T-helper 17 cell (primary cell): ENCODE data around the gene WDR17. TPM values are rescaled to one million over a fixed set of nuclear protein-coding genes. Genes with fewer than 3 reads are reported as not detected.

Source experiments
- ATAC-seq: fragments of 150-1000 bp; cut with Tn5 transposase; 2 replicates; pipeline ENCODE4 v1.10.0; 2021; ENCODE audit warnings: mild to moderate bottlenecking, moderate library complexity
- DNase-seq, 3 donors: peaks; one replicate each; pipeline versions ENCODE4 v3.0.0 to v3.0.0-alpha.2; 2020 to 2021
- H3K9me3 ChIP-seq: one replicate; pipeline ENCODE4 v1.7.0; 2013; ENCODE audit warnings: low read length, mild to moderate bottlenecking; ENCODE audit not compliant: control insufficient read depth, poor library complexity, severe bottlenecking
- H3K27ac Mint-ChIP-seq: one replicate; pipeline ENCODE4 v1.8.0; 2022; ENCODE audit warnings: mild to moderate bottlenecking, moderate library complexity, mixed read lengths
- H3K27me3 Mint-ChIP-seq: one replicate; pipeline ENCODE4 v1.8.0; 2022; ENCODE audit warnings: mixed read lengths
- H3K36me3 Mint-ChIP-seq: one replicate; pipeline ENCODE4 v1.8.0; 2022; ENCODE audit warnings: low read depth, mixed read lengths
- H3K4me1 Mint-ChIP-seq: one replicate; pipeline ENCODE4 v1.8.0; 2022; ENCODE audit warnings: mild to moderate bottlenecking, mixed read lengths
- H3K4me3 Mint-ChIP-seq: one replicate; pipeline ENCODE4 v1.8.0; 2022; ENCODE audit warnings: mild to moderate bottlenecking, moderate library complexity, mixed read lengths
- total RNA-seq, 4 donors: library from RNA in 2 of 4; stranded (reverse) in 2 of 4; gene quantifications; one replicate each; pipeline ENCODE4 v1.2.3 and lab custom pipeline; 2022 to 2026

The WDR17 gene
- total RNA-seq (1 to 10 TPM in 1 of 2 donors, under 1 TPM in 1; 0.65 to 1.8 TPM), total RNA-seq (lab: John Stamatoyannopoulos, UW) (0.30 to 0.93 reads per million in 2 donors)

GRCh38 chr4:176065435-176066291, at the start of gene WDR17:
TSS of gene WDR17 (plus strand) at chr4:176065841. CDS start at chr4:176111581, 45,740 bp downstream.
- Mint-ChIP-seq H3K4me1 (peaks cover 9% of the 10 kb centered on the region), H3K27ac (peak within 1 kb of the TSS; percentile 67), H3K36me3 (no peaks in the 10 kb centered on the region), H3K27me3 (peaks cover 21% of the 10 kb centered on the region), H3K4me3 (peak within 1 kb of the TSS; percentile 90)
- H3K9me3 ChIP-seq: no peaks in the 10 kb centered on the region
- DNase-seq (peak; percentile 14 to 49 (median 22)), ATAC-seq (peak; percentile 96)

DNA sequence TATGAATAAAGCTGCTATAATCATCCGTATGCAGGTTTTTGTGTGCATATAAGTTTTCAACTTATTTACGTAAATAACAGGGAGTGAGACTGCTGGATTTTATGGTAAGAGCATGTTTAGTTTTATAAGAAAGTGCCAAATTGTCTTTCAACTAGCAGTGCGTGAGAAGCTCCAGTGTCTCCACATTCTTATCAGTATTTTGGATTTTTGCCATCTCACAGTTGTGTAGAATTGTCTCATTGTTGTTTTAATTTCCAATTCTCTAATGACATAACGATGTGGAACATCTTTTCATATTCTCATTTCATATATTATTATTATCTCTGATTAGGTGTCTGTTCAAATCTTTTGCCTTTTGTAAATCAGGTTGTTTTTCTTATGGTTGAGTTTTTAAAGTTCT, 49.0 kb upstream of the WDR17 start:
- Mint-ChIP-seq H3K27me3 (peaks cover 5% of the 10 kb centered on the region), H3K4me1 (no peaks in the 10 kb centered on the region), H3K4me3 (no peak overlapping the region), H3K36me3 (no peaks in the 10 kb centered on the region), H3K27ac (no peak overlapping the region)
- no peaks in the 10 kb centered on the region for H3K9me3 ChIP-seq
- DNase-seq (no peak), ATAC-seq (no peak)

GRCh38 chr4:176020481-176021085, 45.1 kb upstream of the WDR17 start:
- DNase-seq (no peak), ATAC-seq (no peak)
- H3K9me3 ChIP-seq: no peaks in the 10 kb centered on the region
- peaks cover 10% of the 10 kb centered on the region for H3K27me3 Mint-ChIP-seq
- no peaks in the 10 kb centered on the region for H3K4me1 Mint-ChIP-seq
- H3K36me3 Mint-ChIP-seq: peaks cover 2% of the 10 kb centered on the region
- no peak overlapping the region for H3K4me3 Mint-ChIP-seq
- H3K27ac Mint-ChIP-seq: no peak overlapping the region

GRCh38 chr4:176030391-176030790, 35.2 kb upstream of the WDR17 start:
- Mint-ChIP-seq H3K4me1 (no peaks in the 10 kb centered on the region), H3K4me3 (no peak overlapping the region), H3K36me3 (no peaks in the 10 kb centered on the region), H3K27me3 (peaks cover 12% of the 10 kb centered on the region), H3K27ac (no peak overlapping the region)
- ATAC-seq (no peak), DNase-seq (no peak)
- no peaks in the 10 kb centered on the region for H3K9me3 ChIP-seq

DNA sequence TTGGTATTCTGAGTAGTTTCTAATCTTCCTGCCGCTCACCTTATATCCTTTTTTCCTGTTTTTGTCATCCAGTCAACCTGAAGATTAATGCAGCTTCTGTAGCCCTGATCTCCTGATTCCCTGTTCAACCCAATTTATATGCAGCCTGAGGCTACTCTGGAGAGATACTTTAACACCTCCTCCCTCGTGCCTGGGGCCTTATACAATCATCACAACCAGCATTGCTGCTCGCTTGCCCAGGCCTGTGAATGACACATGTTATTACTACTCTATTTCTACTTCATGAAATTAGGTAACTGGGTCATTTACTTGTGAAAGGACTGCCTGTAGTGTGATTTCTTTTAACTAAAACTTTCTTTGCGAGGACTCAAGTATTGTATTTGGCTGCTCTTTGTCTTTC, 33.7 kb upstream of the WDR17 start:
- no peak overlapping the region for H3K27ac Mint-ChIP-seq
- H3K27me3 Mint-ChIP-seq: peaks cover 6% of the 10 kb centered on the region
- ATAC-seq: no peak
- no peaks in the 10 kb centered on the region for H3K36me3 Mint-ChIP-seq
- H3K4me3 Mint-ChIP-seq: no peak overlapping the region
- no peak for DNase-seq
- no peaks in the 10 kb centered on the region for H3K4me1 Mint-ChIP-seq
- no peaks in the 10 kb centered on the region for H3K9me3 ChIP-seq

GRCh38 chr4:176032454-176032853, 33.2 kb upstream of the WDR17 start:
- H3K4me1 Mint-ChIP-seq: no peaks in the 10 kb centered on the region
- ATAC-seq (no peak), DNase-seq (no peak)
- H3K9me3 ChIP-seq: no peaks in the 10 kb centered on the region
- no peak overlapping the region for H3K4me3 Mint-ChIP-seq
- peaks cover 4% of the 10 kb centered on the region for H3K27me3 Mint-ChIP-seq
- H3K27ac Mint-ChIP-seq: no peak overlapping the region
- no peaks in the 10 kb centered on the region for H3K36me3 Mint-ChIP-seq

DNA sequence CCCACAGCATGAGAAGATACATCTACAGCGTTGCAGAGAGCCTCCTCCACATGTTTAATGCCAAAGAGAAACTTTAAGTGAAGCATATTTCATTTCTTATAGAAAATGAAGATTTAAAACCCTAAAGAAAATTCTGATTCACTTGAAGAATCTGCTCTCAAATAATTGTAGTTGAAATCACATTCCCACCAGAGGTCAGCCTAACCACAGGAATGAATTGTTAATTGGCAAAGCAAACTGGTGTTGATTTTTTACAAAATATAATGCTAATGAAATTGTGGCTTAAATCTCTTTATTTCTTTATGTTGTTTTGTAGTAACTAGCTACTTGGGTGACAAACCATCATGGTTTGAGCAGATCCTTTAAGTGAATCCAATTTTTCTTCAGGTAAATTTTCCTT, 31.1 kb upstream of the WDR17 start:
- DNase-seq (no peak), ATAC-seq (no peak)
- Mint-ChIP-seq H3K4me3 (no peak overlapping the region), H3K27ac (no peak overlapping the region), H3K27me3 (peaks cover 4% of the 10 kb centered on the region), H3K36me3 (no peaks in the 10 kb centered on the region), H3K4me1 (no peaks in the 10 kb centered on the region)
- H3K9me3 ChIP-seq: no peaks in the 10 kb centered on the region

- Mint-ChIP-seq H3K36me3 (no peaks in the 10 kb centered on the region), H3K4me1 (no peaks in the 10 kb centered on the region), H3K27me3 (peaks cover 4% of the 10 kb centered on the region), H3K4me3 (no peak overlapping the region), H3K27ac (no peak overlapping the region)
- no peaks in the 10 kb centered on the region for H3K9me3 ChIP-seq
- DNase-seq (no peak), ATAC-seq (no peak)
Observed at GRCh38 chr4:176034936-176035335, 30.7 kb upstream of the WDR17 start.

DNA sequence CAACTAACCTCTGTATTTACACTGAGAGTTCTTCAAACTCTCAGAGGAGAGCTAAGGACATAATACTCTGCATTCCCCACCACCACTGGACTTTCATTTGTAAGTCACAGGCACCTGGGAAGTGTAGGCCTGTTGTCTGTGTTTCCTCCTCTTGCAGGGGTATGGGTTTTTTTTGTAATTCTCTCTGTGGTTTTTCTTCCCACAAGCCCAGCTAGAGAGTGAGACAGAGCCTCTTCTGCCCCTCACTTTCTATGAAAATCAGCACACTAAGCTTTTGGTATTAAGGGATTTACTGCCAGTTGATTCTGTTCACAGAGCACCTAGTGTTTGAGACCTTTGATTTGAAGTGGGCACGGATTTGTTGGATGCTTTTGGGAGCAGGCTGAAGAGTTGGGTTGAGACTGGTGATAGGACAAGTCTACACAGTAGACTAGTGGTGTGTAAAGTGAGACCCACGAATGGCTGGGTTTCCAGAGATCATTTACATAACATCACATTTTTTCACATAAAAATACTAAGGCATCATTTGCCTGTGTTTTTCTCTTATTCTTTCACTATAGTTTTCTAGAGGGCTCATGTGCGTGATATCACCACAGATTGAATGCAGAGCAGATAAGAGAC, 28.9 kb upstream of the WDR17 start:
- Mint-ChIP-seq H3K4me3 (no peak overlapping the region), H3K4me1 (no peaks in the 10 kb centered on the region), H3K27me3 (no peaks in the 10 kb centered on the region), H3K36me3 (no peaks in the 10 kb centered on the region), H3K27ac (no peak overlapping the region)
- H3K9me3 ChIP-seq: no peaks in the 10 kb centered on the region
- DNase-seq (no peak), ATAC-seq (no peak)

DNA sequence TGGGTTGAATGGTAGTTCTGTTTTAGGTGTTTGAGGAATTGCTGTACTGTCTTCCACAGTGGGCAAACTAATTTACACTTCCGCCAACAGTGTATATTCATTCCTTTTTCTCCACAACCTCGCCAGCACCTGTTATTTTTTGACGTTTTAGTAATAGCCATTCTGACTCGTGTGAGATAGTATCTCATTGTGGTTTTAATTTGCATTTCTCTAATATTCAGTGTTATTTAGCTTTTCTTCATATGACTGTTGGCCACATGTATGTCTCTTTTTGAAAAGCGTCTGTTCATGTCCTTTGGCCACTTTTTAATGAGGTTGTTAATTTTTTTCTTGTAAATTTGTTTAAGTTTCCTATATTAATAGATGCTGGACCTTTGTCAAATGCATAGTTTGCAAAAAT, 26.9 kb upstream of the WDR17 start:
- Mint-ChIP-seq H3K27ac (no peak overlapping the region), H3K36me3 (no peaks in the 10 kb centered on the region), H3K27me3 (peaks cover 2% of the 10 kb centered on the region), H3K4me1 (no peaks in the 10 kb centered on the region), H3K4me3 (no peak overlapping the region)
- ATAC-seq (no peak), DNase-seq (no peak)
- H3K9me3 ChIP-seq: no peaks in the 10 kb centered on the region

DNA sequence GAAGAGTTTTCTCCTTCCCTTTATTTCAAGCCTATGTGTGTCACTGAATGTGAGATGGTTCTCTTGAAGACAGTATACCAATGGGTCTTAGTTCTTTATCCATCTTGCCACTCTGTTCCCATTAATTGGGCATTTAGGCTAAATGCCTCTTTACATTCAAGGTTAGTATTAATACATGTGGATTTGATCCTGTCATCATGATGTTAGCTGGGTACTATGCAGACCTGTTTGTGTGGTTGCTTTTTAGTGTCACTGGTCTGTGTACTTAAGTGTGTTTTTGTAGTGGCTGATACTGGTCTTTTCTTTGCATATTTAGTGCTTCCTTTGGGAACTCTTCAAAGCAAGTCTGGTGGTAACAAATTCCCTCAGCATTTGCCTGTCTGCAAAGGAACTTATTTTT, 23.4 kb upstream of the WDR17 start:
- Mint-ChIP-seq H3K4me1 (no peaks in the 10 kb centered on the region), H3K36me3 (peaks cover 2% of the 10 kb centered on the region), H3K4me3 (no peak overlapping the region), H3K27me3 (peaks cover 25% of the 10 kb centered on the region), H3K27ac (no peak overlapping the region)
- DNase-seq (no peak), ATAC-seq (no peak)
- H3K9me3 ChIP-seq: no peaks in the 10 kb centered on the region

DNA sequence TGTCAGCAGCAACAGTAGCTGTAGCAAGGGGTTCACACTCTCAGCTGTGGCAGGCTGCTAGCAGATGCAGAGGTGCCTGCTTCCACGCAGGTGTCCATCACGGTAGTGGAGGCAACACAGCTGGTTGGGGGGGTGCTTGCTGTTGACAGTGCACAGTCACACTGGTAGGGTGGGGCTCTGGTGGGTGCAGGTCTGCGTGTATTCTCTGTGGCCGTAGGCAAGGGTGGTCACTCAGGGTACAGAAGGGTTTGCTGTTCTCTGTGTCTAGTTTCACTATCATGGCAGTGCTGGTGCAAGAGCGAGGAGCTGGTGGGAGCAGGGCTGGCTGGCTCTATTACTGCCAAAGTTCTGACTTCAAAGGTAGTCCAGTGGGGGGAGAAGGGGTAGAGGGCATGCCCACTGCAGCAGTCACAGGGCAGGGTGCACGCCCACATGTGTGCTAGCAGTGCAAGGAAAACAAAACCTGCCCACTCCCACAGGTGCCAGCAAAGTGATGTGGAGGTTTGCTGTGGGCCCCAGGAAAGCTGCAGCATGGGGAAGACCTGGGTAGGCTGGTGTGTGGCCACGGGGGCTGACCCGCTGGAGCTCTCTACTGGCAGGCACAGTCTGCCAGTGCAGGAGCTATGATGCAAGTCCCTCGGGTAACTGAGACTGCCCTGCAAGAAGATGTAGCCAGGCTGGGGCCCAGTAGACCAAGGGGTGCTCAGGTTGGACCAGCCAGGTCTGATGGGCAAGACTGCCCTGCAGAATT, 21.6 kb upstream of the WDR17 start:
- peaks cover 2% of the 10 kb centered on the region for H3K36me3 Mint-ChIP-seq
- no peak for DNase-seq

GRCh38 chr4:176044589-176044951, 21.1 kb upstream of the WDR17 start:
- H3K27ac Mint-ChIP-seq: no peak overlapping the region
- H3K4me3 Mint-ChIP-seq: no peak overlapping the region
- H3K36me3 Mint-ChIP-seq: peaks cover 2% of the 10 kb centered on the region
- ATAC-seq: no peak
- peaks cover 30% of the 10 kb centered on the region for H3K27me3 Mint-ChIP-seq
- DNase-seq: no peak
- H3K4me1 Mint-ChIP-seq: no peaks in the 10 kb centered on the region
- H3K9me3 ChIP-seq: no peaks in the 10 kb centered on the region

More for the DNA sequence above, 21.6 kb upstream of the WDR17 start:
- Mint-ChIP-seq H3K27ac (no peak overlapping the region), H3K4me1 (no peaks in the 10 kb centered on the region), H3K27me3 (peaks cover 30% of the 10 kb centered on the region), H3K4me3 (no peak overlapping the region)
- ATAC-seq: no peak
- H3K9me3 ChIP-seq: no peaks in the 10 kb centered on the region
